Measurements from ENCODE around the gene TRABD2B.

Gene TRABD2B

GRCh38 chr1:47796626-47797025, 200.6 kb downstream of the TRABD2B start:
- no peak for DNase-seq (ENCODE audit: low spot score)

GRCh38 chr1:47795102-47795501, 202.1 kb downstream of the TRABD2B start:
- DNase-seq (ENCODE audit: low spot score): no peak

- DNase-seq (ENCODE audit: low spot score): no peak
Measured at GRCh38 chr1:47794530-47794929, 202.7 kb downstream of the TRABD2B start.

- DNase-seq (ENCODE audit: low spot score): no peak
Measured at GRCh38 chr1:47794081-47794480, 203.1 kb downstream of the TRABD2B start.

- no peak for DNase-seq (ENCODE audit: low spot score)
Measured at GRCh38 chr1:47793563-47793962, 203.6 kb downstream of the TRABD2B start.

GRCh38 chr1:47792779-47793178, 204.4 kb downstream of the TRABD2B start:
- DNase-seq (ENCODE audit: low spot score): no peak

- DNase-seq (ENCODE audit: low spot score): no peak
Measured at GRCh38 chr1:47791879-47792608, 205.1 kb downstream of the TRABD2B start.

GRCh38 chr1:47788761-47789160, 208.4 kb downstream of the TRABD2B start:
- DNase-seq (ENCODE audit: low spot score): no peak

- DNase-seq (ENCODE audit: low spot score): no peak
Measured at GRCh38 chr1:47787560-47787959, 209.6 kb downstream of the TRABD2B start.

- DNase-seq (ENCODE audit: low spot score): no peak
Measured at GRCh38 chr1:47786316-47786715, 210.9 kb downstream of the TRABD2B start.

GRCh38 chr1:47785561-47786271, 211.5 kb downstream of the TRABD2B start:
- DNase-seq (ENCODE audit: low spot score): no peak

GRCh38 chr1:47785118-47785517, 212.1 kb downstream of the TRABD2B start:
- DNase-seq (ENCODE audit: low spot score): no peak

- no peak for DNase-seq (ENCODE audit: low spot score)
Measured at GRCh38 chr1:47784497-47784822, 212.7 kb downstream of the TRABD2B start.

- DNase-seq (ENCODE audit: low spot score): no peak
Measured at GRCh38 chr1:47783638-47784496, 213.3 kb downstream of the TRABD2B start.

GRCh38 chr1:47782414-47783166, 214.6 kb downstream of the TRABD2B start:
- no peak for DNase-seq (ENCODE audit: low spot score)

- no peak for DNase-seq (ENCODE audit: low spot score)
Measured at GRCh38 chr1:47781171-47781959, 215.8 kb downstream of the TRABD2B start.

- DNase-seq (ENCODE audit: low spot score): no peak
Measured at GRCh38 chr1:47780469-47780995, 216.7 kb downstream of the TRABD2B start.

GRCh38 chr1:47779613-47780012, 217.6 kb downstream of the TRABD2B start:
- no peak for DNase-seq (ENCODE audit: low spot score)

GRCh38 chr1:47778280-47778679, 218.9 kb downstream of the TRABD2B start:
- DNase-seq (ENCODE audit: low spot score): no peak

GRCh38 chr1:47777322-47777721, 219.9 kb downstream of the TRABD2B start:
- DNase-seq (ENCODE audit: low spot score): no peak

GRCh38 chr1:47776667-47777131, 220.5 kb downstream of the TRABD2B start:
- DNase-seq (ENCODE audit: low spot score): no peak

Measured in CD4-positive, alpha-beta T cell treated with Interleukin-6 at 100 ng/mL for 8 hours (primary cell).